K562 (cell line): Measurements from ENCODE around the gene SEC24C. TPM values are rescaled to one million over a fixed set of nuclear protein-coding genes. Genes with fewer than 3 reads are reported as not detected.

ENCODE experiments used
- ATAC-seq: fragments of 200-7000 bp; cut with Tn5 transposase; 3 replicates; pipeline ENCODE4 v1.9.1; 2020; ENCODE audit warnings: moderate library complexity
- BruUV-seq: library from RNA; stranded (reverse); fragments of 400-500 nt; replicated peaks from 2 replicates; lab custom pipeline; 2021; lab: Mats Ljungman, UMichigan
- CTCF ChIA-PET: fragments of 300-600 bp; formaldehyde crosslinking; extraction: SDS; loops from one replicate; lab custom pipeline; 2021; ENCODE audit warnings: low intra/inter-chr PET ratio; lab: Yijun Ruan, JAX
- POLR2A ChIA-PET: fragments of 300-600, 350-650 bp; sonication (Branson Sonifier 250); formaldehyde crosslinking; extraction: SDS; loops from one replicate; lab custom pipeline; 2021; ENCODE audit warnings: antibody characterized with exemption, inconsistent platforms; lab: Yijun Ruan, JAX
- DNase-seq, 4 experiments: peaks; one replicate each; pipeline versions ENCODE4 v3.0.0 to v3.0.0-alpha.2; 2011 to 2018; ENCODE audit warnings: low spot score in 3 of 4, mixed read lengths in 3 of 4; ENCODE audit errors: extremely low read depth in 1 of 4
- FAIRE-seq: peaks from 2 replicates; lab custom pipeline; 2011; peaks lifted over from hg19 to GRCh38; lab: Jason Lieb, UNC
- H2AFZ ChIP-seq: 2 replicates; pipeline ENCODE4 v1.6.0; 2011; ENCODE audit warnings: low read depth, low read length, control low read depth, inconsistent platforms
- H3K27ac ChIP-seq: fragments of 200-600 bp; 3 replicates; pipeline ENCODE4 v1.8.0; 2011; ENCODE audit warnings: low read depth, mild to moderate bottlenecking, control low read depth, inconsistent platforms, low read length, moderate library complexity, mixed read lengths; ENCODE audit errors: extremely low read depth
- H3K27me3 ChIP-seq, 2 experiments: fragments of 300-600 bp in 1 of 2; 2 replicates in 1 of 2; 3 replicates in 1 of 2; pipeline versions ENCODE4 v1.6.0 to v1.8.0; 2011; ENCODE audit warnings: inconsistent platforms in 2 of 2, low read length in 2 of 2, mild to moderate bottlenecking in 1 of 2, mixed read lengths in 1 of 2, moderate library complexity in 1 of 2; ENCODE audit not compliant: control insufficient read depth in 2 of 2, insufficient read depth in 2 of 2
- H3K36me3 ChIP-seq: fragments of 300-600 bp; 3 replicates; pipeline ENCODE4 v1.8.0; 2011; ENCODE audit warnings: mild to moderate bottlenecking, low read length, inconsistent platforms; ENCODE audit not compliant: control insufficient read depth, insufficient read depth
- H3K4me1 ChIP-seq, 2 experiments: fragments of 200-600 bp in 1 of 2; replicated peaks in 1 of 2; 2 replicates in 1 of 2; 3 replicates in 1 of 2; pipeline versions ENCODE4 v1.5.1 to v1.8.0; 2011; ENCODE audit warnings: inconsistent platforms in 2 of 2, low read length in 2 of 2, mild to moderate bottlenecking in 1 of 2, mixed read lengths in 1 of 2, moderate library complexity in 1 of 2; ENCODE audit not compliant: control insufficient read depth in 2 of 2, insufficient read depth in 2 of 2
- H3K4me2 ChIP-seq: 2 replicates; pipeline ENCODE4 v1.6.1; 2011; ENCODE audit warnings: low read length, control low read depth, inconsistent platforms, mixed read lengths; ENCODE audit not compliant: insufficient read depth
- H3K4me3 ChIP-seq: fragments of 200-600 bp; sonication (generic), shearing (Covaris generic); 2 replicates; pipeline ENCODE4 v1.5.1; 2016; ENCODE audit warnings: control low read depth, inconsistent platforms
- H3K79me2 ChIP-seq: fragments of 200-600 bp; 3 replicates; pipeline ENCODE4 v1.8.0; 2011; ENCODE audit warnings: low read length, inconsistent platforms; ENCODE audit not compliant: control insufficient read depth, insufficient read depth
- H3K9ac ChIP-seq, 2 experiments: 2 replicates each; pipeline versions ENCODE4 v1.6.0 to v1.6.1; 2011; ENCODE audit warnings: low read depth in 2 of 2, low read length in 2 of 2, control low read depth in 1 of 2, inconsistent platforms in 1 of 2, mild to moderate bottlenecking in 1 of 2, mixed read lengths in 1 of 2; ENCODE audit not compliant: insufficient read depth in 1 of 2
- H3K9me1 ChIP-seq: one replicate; pipeline ENCODE4 v1.6.0; 2011; ENCODE audit warnings: inconsistent platforms, mild to moderate bottlenecking, low read length, moderate library complexity; ENCODE audit not compliant: control insufficient read depth, insufficient read depth
- H3K9me3 ChIP-seq: replicated peaks from 2 replicates; pipeline ENCODE4 v1.5.1; 2011; ENCODE audit warnings: low read depth, low read length, inconsistent platforms; ENCODE audit not compliant: control insufficient read depth, insufficient read depth
- H4K20me1 ChIP-seq: replicated peaks from 2 replicates; pipeline ENCODE4 v1.6.1; 2011; ENCODE audit warnings: low read length, inconsistent platforms, mixed read lengths; ENCODE audit not compliant: control insufficient read depth, insufficient read depth
- GTF2B ChIP-seq: IDR thresholded peaks from 2 replicates; pipeline ENCODE4 v1.6.1; 2011; ENCODE audit not compliant: insufficient read length; ENCODE audit errors: extremely low read depth
- POLR2A ChIP-seq: fragments of 450-650 bp; conservative IDR thresholded peaks from 2 replicates; pipeline ENCODE4 v1.6.1; 2016
- POLR2AphosphoS5 ChIP-seq: IDR thresholded peaks from 2 replicates; pipeline ENCODE4 v1.6.1; 2011; ENCODE audit warnings: mild to moderate bottlenecking, low read depth, low read length, moderate library complexity; ENCODE audit not compliant: control insufficient read depth, insufficient read depth
- RBFOX2 ChIP-seq: fragments of 200-400 bp; formaldehyde crosslinking; IDR thresholded peaks from 2 replicates; pipeline ENCODE4 v1.6.1; 2017; ENCODE audit warnings: low read depth, mild to moderate bottlenecking, low read length, moderate library complexity
- RBM17 ChIP-seq: fragments of 200-400 bp; formaldehyde crosslinking; IDR thresholded peaks from 2 replicates; pipeline ENCODE4 v1.6.1; 2017; ENCODE audit warnings: low read depth, mild to moderate bottlenecking, low read length, borderline replicate concordance
- ZNF57 ChIP-seq: fragments of 450-650 bp; formaldehyde crosslinking; IDR thresholded peaks from 2 replicates; pipeline ENCODE4 v1.4.0; 2020; ENCODE audit warnings: mild to moderate bottlenecking, moderate library complexity
- ZZZ3 ChIP-seq: fragments of 450-650 bp; IDR thresholded peaks from 2 replicates; pipeline ENCODE4 v1.6.1; 2016; ENCODE audit warnings: antibody characterized with exemption, mild to moderate bottlenecking, moderate library complexity
- WGBS: fragments of 100-300 bp; shearing (Covaris generic); methylation state at CpG from one replicate; pipeline ENCODE4 v1.1.6; 2016; ENCODE audit warnings: low coverage, mixed read lengths; ENCODE audit not compliant: insufficient coverage; ENCODE audit errors: missing lambda C conversion rate; 5-methylcytosine and 5-hydroxymethylcytosine counted together
- in situ Hi-C: fragments of 300-500 bp; cut with MboI; formaldehyde crosslinking; loops from 4 replicates; pipeline ENCODE4 v1.15.0; 2018; ENCODE audit warnings: inconsistent platforms, mixed read lengths
- intact Hi-C: fragments of 100-400 bp; cut with micrococcal nuclease; formaldehyde crosslinking; loops from 2 replicates; pipeline ENCODE4 v1.14.2; 2022
- polyA plus RNA-seq, 8 experiments: library from polyadenylated mRNA; depleted of rRNA in 4 of 8; stranded (reverse) in 5 of 8; unstranded in 3 of 8; fragments of >200 nt; fragmentation: Nextera tagmentation in 2 of 8; fragmentation: Illumina TruSeq in 1 of 8; extraction: Ambion mirVana in 2 of 8; extraction: Trizol in 1 of 8; gene quantifications; 2 replicates each; pipeline versions ENCODE4 v1.2.1 to v1.2.3, GENCODE V29; 2011 to 2014; ENCODE audit warnings: inconsistent platforms in 1 of 8, missing spikeins in 1 of 8
- total RNA-seq, 7 experiments: library from RNA; depleted of rRNA in 6 of 7; stranded (reverse); fragments of >200 nt in 6 of 7; fragmentation: Illumina TruSeq in 2 of 7; extraction: Trizol in 2 of 7; gene quantifications; 2 replicates each; pipeline versions ENCODE4 v1.2.1 to v1.2.3, GENCODE V29; 2011 to 2021; ENCODE audit warnings: low replicate concordance in 1 of 7

The SEC24C gene
- total and polyA plus RNA-seq, 9 of the 15 experiments (the other 6 are each of a cell fraction or from before 2014, with no cell fraction given) = 19.0 to 115 (median 70.5) TPM

- in situ Hi-C loops (no loop called here), intact Hi-C loops (no loop called here)
- no peak overlapping the region for H3K4me2 ChIP-seq
- H4K20me1 ChIP-seq = no peaks in the 10 kb centered on the region; the same call in none of the 2 replicates
- H2AFZ ChIP-seq = no peak overlapping the region
- 93% methylated on average over 13 of the region's 13 CpGs for WGBS
- H3K36me3 ChIP-seq = peaks cover 93% of the 10 kb centered on the region
- no peaks in the 10 kb centered on the region for H3K79me2 ChIP-seq
- H3K9me3 ChIP-seq = no peaks in the 10 kb centered on the region
- H3K27me3 ChIP-seq = no peaks in the 10 kb centered on the region
- H3K9ac ChIP-seq = no peak overlapping the region
- no peak overlapping the region for H3K27ac ChIP-seq
- H3K9me1 ChIP-seq = peaks cover 8% of the 10 kb centered on the region
- FAIRE-seq = no peak
- peaks cover 0 to 10% of the 10 kb centered on the region in 2 experiments; a peak in 2 of 5 replicates for H3K4me1 ChIP-seq
- TF ChIP-seq GTF2B = no peak
- TF ChIP-seq POLR2A = peak; percentile 47; the same call in 1 of the 2 replicates
- TF ChIP-seq RBFOX2 = peak; percentile 67
- CTCF ChIA-PET = no interaction called here
- POLR2A ChIA-PET = interaction anchor here (0.9 to 9.0 kb wide), 4 partner anchors 8 to 21 kb away, joined by 4 to 61 read pairs (median 30); partner anchors contain the start of gene ZSWIM8
- DNase-seq = no peak
- H3K4me3 ChIP-seq = no peak overlapping the region
- ATAC-seq = peak; percentile 1; the same call in 2 of the 3 replicates
- BruUV-seq = no TSS peak
Observed at GRCh38 chr10:73801253-73801590, 57.0 kb downstream of the SEC24C start.

- H3K4me2 ChIP-seq = no peak overlapping the region
- FAIRE-seq (no peak), ATAC-seq (no peak), DNase-seq (no peak)
- peak overlapping the region in 1 of 2 experiments; percentile 49; a peak in 1 of 4 replicates for H3K9ac ChIP-seq
- intact Hi-C loops = no loop called here
- in situ Hi-C loops = no loop called here
- ChIA-PET CTCF (no interaction called here), POLR2A (interaction anchor here (0.7 to 0.9 kb wide), 2 partner anchors 16 to 1057 kb away, joined by 3 to 4 read pairs; no protein-coding TSS in a partner anchor)
- BruUV-seq = TSS peak; percentile 12
- peaks cover 5% of the 10 kb centered on the region for H4K20me1 ChIP-seq
- WGBS = 90% methylated on average over 11 of the region's 11 CpGs
- TF ChIP-seq ZNF57 (CRISPR knock-in tag) (0 out of 2 replicates have a peak, but pooled peaks have one; percentile 20), ZZZ3 (no peak), POLR2AphosphoS5 (peak; percentile 5; the same call in 1 of the 2 replicates), RBM17 (no peak), RBFOX2 (0 out of 2 replicates have a peak, but pooled peaks have one; percentile 17)
- H3K27me3 ChIP-seq = no peaks in the 10 kb centered on the region
- no peak overlapping the region for H3K4me3 ChIP-seq
- H3K4me1 ChIP-seq = peaks cover 0 to 13% of the 10 kb centered on the region in 2 experiments; a peak in 3 of 5 replicates
- no peak overlapping the region for H3K27ac ChIP-seq
- H2AFZ ChIP-seq = no peak overlapping the region
- no peaks in the 10 kb centered on the region for H3K79me2 ChIP-seq
- H3K36me3 ChIP-seq = peaks cover 93% of the 10 kb centered on the region
- peaks cover 5% of the 10 kb centered on the region for H3K9me1 ChIP-seq
- no peaks in the 10 kb centered on the region for H3K9me3 ChIP-seq
Observed at GRCh38 chr10:73802276-73802991, 58.3 kb downstream of the SEC24C start.
